Measurements from ENCODE around the gene SGMS1.
"Not testable (repeated sequence)": the region's sequence is repeated elsewhere in the genome, so short reads cannot be mapped to it uniquely, and the experiment has no call there.

The SGMS1 gene

DNA sequence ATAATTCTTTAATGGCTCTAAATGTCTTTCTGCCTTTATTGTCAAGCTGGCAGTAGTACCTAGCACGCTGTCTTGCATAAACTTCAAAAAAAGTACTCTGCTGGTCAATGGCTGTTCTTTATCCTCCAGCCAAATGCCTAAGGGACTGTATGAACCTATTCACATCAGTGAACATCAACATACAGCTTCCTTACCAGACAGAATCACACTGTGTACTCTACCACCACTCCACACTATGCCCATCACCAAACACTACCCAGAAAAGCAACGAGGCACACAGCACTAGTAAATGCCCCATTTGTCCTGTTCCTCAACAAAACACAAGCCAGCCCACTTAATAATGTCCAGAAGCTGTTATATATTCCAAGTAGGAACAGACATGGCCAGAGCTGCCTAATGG, 127.5 kb downstream of the SGMS1 start:
- Histone ChIP-seq H3K9me3 (no peaks in the 10 kb centered on the region), H3K4me3 (no peak overlapping the region), H3K36me3 (no peaks in the 10 kb centered on the region), H3K27ac (no peak overlapping the region), H3K27me3 (no peaks in the 10 kb centered on the region), H3K4me1 (peaks cover 0 to 21% (median 5%) of the 10 kb centered on the region in 4 donors)
- intact Hi-C loops (cut with DNase I; ENCODE audit: low total_unique reads) = no loop called here
- TF ChIP-seq, protein P1, sequence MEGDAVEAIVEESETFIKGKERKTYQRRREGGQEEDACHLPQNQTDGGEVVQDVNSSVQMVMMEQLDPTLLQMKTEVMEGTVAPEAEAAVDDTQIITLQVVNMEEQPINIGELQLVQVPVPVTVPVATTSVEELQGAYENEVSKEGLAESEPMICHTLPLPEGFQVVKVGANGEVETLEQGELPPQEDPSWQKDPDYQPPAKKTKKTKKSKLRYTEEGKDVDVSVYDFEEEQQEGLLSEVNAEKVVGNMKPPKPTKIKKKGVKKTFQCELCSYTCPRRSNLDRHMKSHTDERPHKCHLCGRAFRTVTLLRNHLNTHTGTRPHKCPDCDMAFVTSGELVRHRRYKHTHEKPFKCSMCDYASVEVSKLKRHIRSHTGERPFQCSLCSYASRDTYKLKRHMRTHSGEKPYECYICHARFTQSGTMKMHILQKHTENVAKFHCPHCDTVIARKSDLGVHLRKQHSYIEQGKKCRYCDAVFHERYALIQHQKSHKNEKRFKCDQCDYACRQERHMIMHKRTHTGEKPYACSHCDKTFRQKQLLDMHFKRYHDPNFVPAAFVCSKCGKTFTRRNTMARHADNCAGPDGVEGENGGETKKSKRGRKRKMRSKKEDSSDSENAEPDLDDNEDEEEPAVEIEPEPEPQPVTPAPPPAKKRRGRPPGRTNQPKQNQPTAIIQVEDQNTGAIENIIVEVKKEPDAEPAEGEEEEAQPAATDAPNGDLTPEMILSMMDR (IDR thresholded peaks at IDR 0.05) = no peak
- DNase-seq = no peak

DNA sequence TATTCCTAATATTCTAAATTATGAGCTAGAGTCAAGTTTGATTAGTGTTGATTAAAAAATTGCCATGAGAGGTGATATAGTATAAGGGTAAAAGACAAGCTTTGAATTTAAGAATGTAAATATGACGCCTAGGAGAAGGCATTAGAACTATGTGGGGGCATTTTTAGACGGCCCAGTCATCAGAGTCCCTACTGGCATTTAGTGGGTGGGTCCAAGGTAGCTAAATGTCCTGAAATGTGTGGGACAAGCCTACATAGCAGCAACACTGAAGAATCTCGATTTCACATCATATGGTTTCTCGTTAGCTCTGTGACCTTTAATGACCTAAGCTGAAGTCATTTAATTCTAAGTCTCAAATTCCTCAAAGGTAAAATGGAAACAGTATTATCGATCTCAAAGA, 133.5 kb downstream of the SGMS1 start:
- DNase-seq = no peak
- intact Hi-C loops (cut with DNase I; ENCODE audit: low total_unique reads) = no loop called here
- Histone ChIP-seq H3K9me3 (no peaks in the 10 kb centered on the region), H3K36me3 (no peaks in the 10 kb centered on the region), H3K27ac (no peak overlapping the region), H3K4me3 (no peak overlapping the region), H3K27me3 (no peaks in the 10 kb centered on the region), H3K4me1 (no peaks in the 10 kb centered on the region)
- TF ChIP-seq, protein P1 (IDR thresholded peaks at IDR 0.05) = no peak

DNA sequence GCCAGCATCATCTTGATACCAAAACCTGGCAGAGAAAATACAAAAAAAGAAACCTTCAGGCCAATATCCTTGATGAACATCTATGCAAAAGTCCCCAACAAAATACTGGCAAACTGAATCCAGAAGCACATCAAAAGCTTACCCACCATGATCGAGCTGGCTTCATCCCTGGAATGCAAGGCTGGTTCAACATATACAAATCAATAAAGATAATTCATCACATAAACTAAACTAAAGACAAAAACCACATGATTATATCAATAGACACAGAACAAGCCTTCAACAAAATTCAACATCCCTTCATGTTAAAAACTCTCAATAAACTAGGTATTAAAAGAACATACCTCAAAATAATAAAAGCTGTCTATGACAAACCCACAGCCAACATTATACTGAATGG, 139.2 kb downstream of the SGMS1 start:
- H3K4me1 ChIP-seq; intact Hi-C loops (cut with DNase I; ENCODE audit: low total_unique reads); H3K4me3 ChIP-seq; H3K36me3 ChIP-seq; H3K27me3 ChIP-seq; H3K9me3 ChIP-seq; DNase-seq; H3K27ac ChIP-seq: not testable (repeated sequence)

DNA sequence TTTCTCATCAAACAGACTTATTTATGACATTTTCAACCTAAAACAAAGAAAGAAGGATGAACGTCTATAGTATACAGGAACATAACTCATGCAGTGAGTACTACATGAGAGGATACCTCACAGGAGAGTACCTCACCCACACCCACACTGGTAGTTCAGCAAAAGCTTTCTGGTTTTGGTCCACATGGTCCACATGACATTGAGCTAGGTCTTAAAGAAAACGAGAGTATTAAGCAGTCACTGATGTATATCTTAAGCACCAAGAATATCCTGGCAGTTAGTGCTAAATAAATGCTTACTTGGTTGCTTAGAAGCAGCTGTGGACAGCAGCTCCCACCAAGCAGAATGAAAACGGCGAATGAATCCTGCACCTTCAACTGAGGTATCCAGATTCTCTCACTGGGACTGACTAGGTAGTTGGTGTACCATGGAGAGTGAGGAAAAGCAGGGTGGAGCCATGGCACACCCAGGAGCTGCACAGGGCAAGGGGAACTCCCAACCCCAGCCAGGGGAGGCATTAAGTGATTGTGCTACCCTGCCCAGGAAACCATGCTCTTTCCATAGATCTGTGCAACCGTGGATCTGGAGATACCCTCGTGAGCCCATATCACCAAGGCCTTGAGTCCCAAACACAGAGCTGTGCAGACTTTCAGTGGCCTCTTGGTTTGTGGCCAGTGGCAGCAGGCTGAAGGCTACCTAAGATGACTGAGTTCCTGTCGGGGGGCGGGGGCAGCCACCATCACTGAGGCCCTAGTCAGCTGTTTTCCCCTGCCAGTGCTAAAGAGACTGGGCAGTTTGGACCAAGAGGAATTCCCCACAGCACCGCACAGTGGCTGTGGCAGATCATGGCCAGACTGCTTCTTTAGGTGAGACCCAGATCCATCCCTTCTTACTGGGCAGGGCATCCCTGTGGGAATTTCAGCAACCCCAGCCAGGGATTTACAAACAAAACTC, 143.4 kb downstream of the SGMS1 start:
- intact Hi-C loops (cut with DNase I; ENCODE audit: low total_unique reads) = no loop called here
- H3K27me3 ChIP-seq = no peaks in the 10 kb centered on the region
- no peak overlapping the region for H3K27ac ChIP-seq
- no peak for DNase-seq
- no peaks in the 10 kb centered on the region for H3K36me3 ChIP-seq
- H3K4me1 ChIP-seq = no peaks in the 10 kb centered on the region
- H3K4me3 ChIP-seq = no peak overlapping the region
- TF ChIP-seq, protein P1 (IDR thresholded peaks at IDR 0.05) = no peak
- H3K9me3 ChIP-seq = peaks cover 0 to 10% (median 0%) of the 10 kb centered on the region in 3 donors

DNA sequence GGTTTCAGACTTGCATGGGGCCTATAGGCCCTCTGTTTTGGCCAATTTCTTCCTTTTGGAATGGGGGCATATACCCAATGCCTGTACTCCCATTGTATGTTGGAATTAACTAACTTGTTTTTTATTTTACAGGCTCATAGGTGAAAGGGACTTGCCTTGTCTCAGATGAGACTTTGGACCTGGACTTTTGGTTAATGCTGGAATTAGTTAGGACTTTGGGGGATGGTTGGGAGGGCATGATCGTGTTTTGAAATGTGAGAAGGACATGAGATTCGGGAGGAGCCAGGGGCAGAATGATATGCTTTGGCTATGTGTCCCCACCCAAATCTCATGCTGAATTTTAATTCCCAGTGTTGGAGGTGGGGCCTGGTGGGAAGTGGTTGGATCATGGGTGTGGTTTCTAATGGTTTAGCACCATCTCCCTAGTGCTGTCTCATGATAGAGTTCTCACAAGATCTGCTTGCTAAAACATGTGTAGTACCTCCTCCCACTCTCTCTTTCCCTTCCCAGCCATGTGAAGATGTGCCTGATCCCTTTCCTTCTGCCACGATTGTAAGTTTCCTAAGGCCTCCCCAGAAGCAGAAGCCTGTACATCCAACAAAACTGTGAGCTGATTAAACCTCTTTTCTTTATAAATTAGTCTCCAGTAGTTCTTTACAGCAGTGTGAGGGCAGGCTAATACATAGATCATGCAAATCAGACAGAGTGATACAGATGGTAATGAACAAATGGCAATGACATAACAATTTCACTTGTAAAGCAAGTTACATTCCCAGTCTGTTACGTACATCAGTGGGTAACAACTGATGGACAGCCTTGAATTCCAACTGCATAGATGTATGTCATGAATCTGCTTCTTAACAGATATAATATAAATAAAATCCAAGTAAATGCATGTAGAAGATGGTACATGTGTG, 146.2 kb downstream of the SGMS1 start:
- Histone ChIP-seq H3K36me3 (no peaks in the 10 kb centered on the region), H3K4me3 (no peak overlapping the region), H3K4me1 (peaks cover 0 to 5% (median 0%) of the 10 kb centered on the region in 4 donors), H3K27ac (no peak overlapping the region), H3K27me3 (no peaks in the 10 kb centered on the region), H3K9me3 (no peaks in the 10 kb centered on the region)
- intact Hi-C loops (cut with DNase I; ENCODE audit: low total_unique reads) = no loop called here
- no peak for DNase-seq
- TF ChIP-seq, protein P1 (IDR thresholded peaks at IDR 0.05) = no peak
